Memory B cell (primary cell): ENCODE data around the gene UBL4B.

ENCODE experiments used
- ATAC-seq: fragments of 150-1000 bp; cut with Tn5 transposase; 2 replicates; pipeline ENCODE4 v1.10.0; 2021; ENCODE audit warnings: low read depth, mild to moderate bottlenecking, moderate library complexity
- DNase-seq, 2 donors: peaks; one replicate each; pipeline ENCODE4 v3.0.0; 2022; ENCODE audit warnings: low spot score in 2 of 2
- H3K27ac Mint-ChIP-seq: one replicate; pipeline ENCODE4 v1.8.0; 2022; ENCODE audit warnings: mild to moderate bottlenecking, moderate library complexity, mixed read lengths
- H3K27me3 Mint-ChIP-seq: one replicate; pipeline ENCODE4 v1.8.0; 2022; ENCODE audit warnings: mixed read lengths
- H3K36me3 Mint-ChIP-seq: one replicate; pipeline ENCODE4 v1.8.0; 2022; ENCODE audit warnings: mild to moderate bottlenecking, mixed read lengths
- H3K4me1 Mint-ChIP-seq: one replicate; pipeline ENCODE4 v1.8.0; 2022; ENCODE audit warnings: mixed read lengths
- H3K4me3 Mint-ChIP-seq: one replicate; pipeline ENCODE4 v1.8.0; 2022; ENCODE audit warnings: mild to moderate bottlenecking, moderate library complexity, mixed read lengths
- H3K9me3 Mint-ChIP-seq: one replicate; pipeline ENCODE4 v1.8.0; 2022; ENCODE audit warnings: mixed read lengths

UBL4B gene, protein sequence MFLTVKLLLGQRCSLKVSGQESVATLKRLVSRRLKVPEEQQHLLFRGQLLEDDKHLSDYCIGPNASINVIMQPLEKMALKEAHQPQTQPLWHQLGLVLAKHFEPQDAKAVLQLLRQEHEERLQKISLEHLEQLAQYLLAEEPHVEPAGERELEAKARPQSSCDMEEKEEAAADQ

DNA sequence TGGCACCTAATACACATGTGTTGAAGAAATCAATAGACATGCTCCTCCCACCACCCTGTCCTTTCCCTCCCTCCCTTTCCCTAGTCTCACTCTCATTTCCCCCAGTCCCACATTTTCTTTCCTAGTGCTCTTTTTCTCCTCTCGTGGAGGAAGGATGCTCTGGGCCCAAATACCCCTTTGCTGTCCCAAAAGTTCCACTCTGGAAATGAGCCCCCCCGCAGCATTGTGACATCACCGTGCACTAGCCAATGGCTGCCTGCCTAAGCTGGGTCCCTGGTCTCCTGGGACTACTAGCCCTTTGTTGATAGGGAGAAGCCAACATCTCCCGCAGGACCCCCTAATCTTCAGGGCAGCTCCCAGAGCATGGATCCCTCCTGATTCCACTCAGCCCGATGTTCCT lies at the start of gene UBL4B:
TSS of gene UBL4B (plus strand) at position 301 of the 400 bp plus-strand sequence. CDS start at position 393, 92 bp downstream.
- ATAC-seq (no peak), DNase-seq (no peak)
- H3K4me1 Mint-ChIP-seq = no peaks in the 10 kb centered on the region
- H3K4me3 Mint-ChIP-seq = no peak within 1 kb of the TSS
- H3K27ac Mint-ChIP-seq = no peak within 1 kb of the TSS
- no peaks in the 10 kb centered on the region for H3K36me3 Mint-ChIP-seq
- H3K27me3 Mint-ChIP-seq = peaks cover 32% of the 10 kb centered on the region
- H3K9me3 Mint-ChIP-seq = no peaks in the 10 kb centered on the region

DNA sequence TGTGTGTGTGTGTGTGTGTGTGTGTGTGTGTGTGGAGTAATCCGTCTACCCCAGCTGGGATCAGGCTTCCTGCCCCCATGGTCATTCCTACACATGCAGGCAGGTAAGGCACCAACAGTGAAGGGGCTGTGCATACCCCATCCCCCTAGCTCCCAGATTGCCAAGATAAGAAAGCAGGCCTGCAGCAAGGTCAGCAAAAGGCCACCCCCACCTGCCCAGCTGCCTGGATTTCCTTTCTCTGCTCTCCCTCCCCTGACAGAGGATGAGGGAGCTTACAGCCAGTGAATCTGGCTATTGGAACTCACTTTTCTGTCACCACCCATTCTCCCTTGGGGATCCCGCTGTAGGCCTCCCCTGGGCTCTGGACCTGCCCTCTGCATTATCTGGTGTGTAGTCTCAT lies 49.6 kb upstream of the UBL4B start:
- no peak for ATAC-seq
- Mint-ChIP-seq H3K9me3 (no peaks in the 10 kb centered on the region), H3K27ac (no peak overlapping the region), H3K4me1 (no peaks in the 10 kb centered on the region), H3K4me3 (no peak overlapping the region), H3K27me3 (peaks cover 5% of the 10 kb centered on the region), H3K36me3 (peaks cover 12% of the 10 kb centered on the region)
- DNase-seq = no peak

GRCh38 chr1:110063781-110064180 lies 48.5 kb upstream of the UBL4B start:
- H3K27me3 Mint-ChIP-seq = peaks cover 9% of the 10 kb centered on the region
- ATAC-seq (no peak), DNase-seq (no peak)
- H3K27ac Mint-ChIP-seq = no peak overlapping the region
- H3K9me3 Mint-ChIP-seq = no peaks in the 10 kb centered on the region
- H3K4me3 Mint-ChIP-seq = no peak overlapping the region
- H3K36me3 Mint-ChIP-seq = peaks cover 7% of the 10 kb centered on the region
- peaks cover 5% of the 10 kb centered on the region for H3K4me1 Mint-ChIP-seq

GRCh38 chr1:110064576-110065337 lies 47.5 kb upstream of the UBL4B start:
- Mint-ChIP-seq H3K36me3 (peaks cover 6% of the 10 kb centered on the region), H3K27me3 (peaks cover 9% of the 10 kb centered on the region), H3K4me1 (peaks cover 5% of the 10 kb centered on the region), H3K9me3 (no peaks in the 10 kb centered on the region), H3K27ac (no peak overlapping the region), H3K4me3 (no peak overlapping the region)
- no peak for ATAC-seq
- no peak for DNase-seq

DNA sequence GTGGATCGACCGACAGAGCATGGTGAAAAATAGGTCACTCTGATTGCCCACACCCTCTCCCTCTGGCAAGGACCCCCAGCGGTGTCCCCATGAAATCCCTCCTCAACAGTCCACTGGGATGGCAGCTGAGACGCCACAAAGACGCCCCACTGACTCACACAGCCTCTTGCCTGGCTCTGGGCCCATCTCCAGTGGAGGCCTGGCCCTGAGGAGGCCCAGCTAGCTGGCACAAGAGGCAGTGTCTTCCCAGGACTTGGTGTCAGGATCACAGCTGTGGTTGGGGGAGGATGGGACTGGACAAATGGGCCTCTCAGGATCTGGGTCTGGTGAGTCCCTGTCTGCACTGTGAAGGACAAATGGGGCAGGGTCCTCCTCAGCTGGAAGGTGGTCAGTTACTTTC lies 46.4 kb upstream of the UBL4B start:
- Mint-ChIP-seq H3K4me1 (peaks cover 7% of the 10 kb centered on the region), H3K27me3 (peaks cover 10% of the 10 kb centered on the region), H3K4me3 (no peak overlapping the region), H3K9me3 (no peaks in the 10 kb centered on the region), H3K27ac (no peak overlapping the region), H3K36me3 (peaks cover 5% of the 10 kb centered on the region)
- DNase-seq (no peak), ATAC-seq (no peak)

DNA sequence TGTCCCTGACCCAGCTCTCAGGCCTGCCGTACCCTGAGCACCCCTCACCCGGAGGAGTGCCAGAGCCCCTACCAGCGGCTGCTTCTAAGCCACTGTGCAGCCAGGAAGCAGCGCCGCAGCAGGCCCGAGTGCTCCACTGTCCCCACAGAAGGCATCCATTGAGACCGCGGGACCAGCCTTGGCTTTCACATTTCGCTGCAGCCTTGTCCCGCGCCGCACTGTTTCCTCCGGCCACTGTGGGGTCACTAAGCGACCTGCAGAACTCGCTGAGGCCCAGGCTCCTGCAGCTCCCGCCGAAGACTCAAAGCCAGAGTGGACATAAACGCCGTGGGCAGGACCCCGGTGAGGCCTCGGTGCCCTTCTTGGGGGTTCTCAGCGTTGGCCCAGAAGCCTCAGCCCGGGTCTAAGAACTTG lies 44.8 kb upstream of the UBL4B start:
- H3K27me3 Mint-ChIP-seq = peaks cover 14% of the 10 kb centered on the region
- no peaks in the 10 kb centered on the region for H3K9me3 Mint-ChIP-seq
- DNase-seq (peak in 1 of 2 donors; percentile 28), ATAC-seq (no peak)
- H3K27ac Mint-ChIP-seq = no peak overlapping the region
- no peak overlapping the region for H3K4me3 Mint-ChIP-seq
- H3K4me1 Mint-ChIP-seq = peaks cover 7% of the 10 kb centered on the region
- H3K36me3 Mint-ChIP-seq = no peaks in the 10 kb centered on the region

DNA sequence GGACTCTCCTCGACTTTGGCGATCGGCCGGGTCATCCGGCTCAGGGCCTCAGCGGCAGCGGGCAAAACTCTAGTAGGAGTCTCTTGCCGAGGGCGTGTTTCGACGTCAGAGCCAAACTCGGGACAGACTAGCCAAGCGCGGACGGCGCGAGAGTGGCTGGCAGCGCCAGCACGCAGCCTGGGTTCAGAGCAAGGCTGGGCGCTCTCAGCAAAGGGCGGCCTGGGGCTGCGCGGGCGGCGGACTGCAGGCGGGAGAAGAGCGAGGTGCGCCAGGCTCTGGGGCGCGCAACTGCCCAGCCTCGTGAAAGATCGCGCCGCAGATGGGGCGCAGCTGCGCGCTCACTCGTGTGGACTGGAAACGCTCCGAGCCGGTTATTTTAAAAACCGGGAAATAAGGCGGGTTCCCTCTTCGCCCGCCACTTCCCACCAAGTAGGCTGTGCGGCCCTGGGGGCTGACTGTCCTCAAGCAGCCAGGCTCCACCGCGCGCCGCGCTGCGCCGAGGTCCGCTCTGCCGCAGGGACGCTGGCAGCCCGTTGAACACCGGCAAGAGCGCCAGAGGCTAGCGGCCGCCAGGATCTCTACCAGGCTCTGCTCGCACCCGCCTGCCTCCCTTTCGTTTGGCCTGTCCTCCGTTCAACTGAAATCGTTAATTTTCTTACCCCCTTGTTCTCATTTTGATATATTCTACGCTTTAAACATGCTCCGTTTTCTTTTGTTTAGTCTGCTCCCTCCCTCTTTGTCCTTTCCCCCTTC lies 44.2 kb upstream of the UBL4B start:
- Mint-ChIP-seq H3K27ac (peak overlapping the region; percentile 31), H3K4me3 (peak overlapping the region; percentile 81), H3K9me3 (no peaks in the 10 kb centered on the region), H3K36me3 (no peaks in the 10 kb centered on the region), H3K27me3 (peaks cover 14% of the 10 kb centered on the region), H3K4me1 (peaks cover 7% of the 10 kb centered on the region)
- DNase-seq = peak in 1 of 2 donors; percentile 36
- peak; percentile 16 for ATAC-seq

- no peaks in the 10 kb centered on the region for H3K36me3 Mint-ChIP-seq
- H3K4me1 Mint-ChIP-seq = peaks cover 7% of the 10 kb centered on the region
- peak; percentile 28 to 43 for DNase-seq
- H3K27me3 Mint-ChIP-seq = peaks cover 14% of the 10 kb centered on the region
- ATAC-seq = peak; percentile 53
- H3K4me3 Mint-ChIP-seq = peak overlapping the region; percentile 81
- peak overlapping the region; percentile 31 for H3K27ac Mint-ChIP-seq
- no peaks in the 10 kb centered on the region for H3K9me3 Mint-ChIP-seq
These were observed 43.4 kb upstream of the UBL4B start for GRCh38 chr1:110068646-110069403.

DNA sequence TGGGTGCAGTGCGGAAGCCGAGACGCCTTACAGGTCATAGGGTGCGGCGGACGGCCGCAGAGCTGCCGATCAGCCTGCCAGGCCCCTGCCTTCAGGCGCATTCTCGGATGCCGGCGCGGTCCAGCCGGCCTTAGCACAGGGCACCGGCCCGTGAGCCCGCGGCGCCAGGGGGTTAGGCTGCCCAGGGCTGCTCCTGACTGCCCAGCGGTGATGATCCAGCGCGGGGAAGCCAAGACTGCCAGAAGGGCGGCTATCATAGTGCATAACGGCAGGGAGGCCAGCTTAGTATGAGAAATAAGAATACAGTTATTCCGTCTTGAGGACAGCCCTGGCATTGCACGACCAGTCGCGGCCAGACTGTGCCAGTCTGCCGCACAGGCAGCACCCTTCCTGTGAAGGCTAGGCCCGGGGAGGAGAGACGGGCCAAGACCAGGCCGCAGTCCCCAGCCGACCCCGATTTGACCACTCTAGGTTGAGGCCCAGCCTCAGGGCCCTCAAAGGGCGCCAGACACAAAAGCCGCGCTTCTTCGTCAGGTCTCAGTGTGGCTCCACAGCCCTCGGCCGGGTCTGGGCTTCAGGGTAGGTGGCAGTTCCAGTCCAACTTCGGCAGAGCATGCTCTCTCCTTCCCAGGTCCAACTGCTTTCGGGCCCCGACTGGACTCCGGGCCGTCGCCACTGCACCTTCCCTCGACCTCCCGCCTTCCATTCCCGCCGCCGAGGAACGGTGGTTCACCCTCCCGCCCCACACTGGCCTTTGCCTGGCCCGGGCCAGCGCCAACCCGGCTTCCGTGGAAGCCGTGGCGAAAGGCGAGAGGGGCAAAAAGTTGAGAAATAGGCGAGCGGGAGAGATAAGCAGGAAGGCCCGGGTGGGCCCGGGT lies 42.6 kb upstream of the UBL4B start:
- peak; percentile 37 for ATAC-seq
- no peaks in the 10 kb centered on the region for H3K9me3 Mint-ChIP-seq
- DNase-seq = peak in 1 of 2 donors; percentile 47

DNA sequence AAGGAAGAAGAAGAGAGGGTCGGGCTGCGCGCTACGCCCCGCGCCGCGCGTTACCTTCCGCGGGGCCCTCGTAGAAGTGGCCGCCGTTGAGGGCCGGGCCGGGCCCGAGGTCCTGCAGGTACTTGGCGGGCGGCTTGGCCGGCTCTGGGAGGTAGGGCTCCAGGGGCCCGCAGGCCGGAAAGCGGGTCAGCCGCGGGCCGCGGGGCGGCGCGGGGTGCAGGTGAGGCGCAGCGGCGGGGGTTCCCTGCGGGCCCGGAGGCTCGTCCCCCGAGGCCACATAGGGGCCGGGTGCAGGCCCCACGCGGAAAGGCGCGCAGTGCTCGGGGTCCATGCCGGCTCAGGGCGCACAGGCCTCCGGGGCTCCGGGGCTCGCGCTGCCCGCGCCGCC lies 42.0 kb upstream of the UBL4B start:
- H3K9me3 Mint-ChIP-seq = no peaks in the 10 kb centered on the region
- no peak overlapping the region for H3K27ac Mint-ChIP-seq
- peaks cover 14% of the 10 kb centered on the region for H3K27me3 Mint-ChIP-seq
- DNase-seq (no peak), ATAC-seq (peak; percentile 42)
- H3K36me3 Mint-ChIP-seq = no peaks in the 10 kb centered on the region
- peaks cover 7% of the 10 kb centered on the region for H3K4me1 Mint-ChIP-seq
- peak overlapping the region; percentile 79 for H3K4me3 Mint-ChIP-seq

More for the DNA sequence above, 42.6 kb upstream of the UBL4B start:
- H3K27me3 Mint-ChIP-seq = peaks cover 14% of the 10 kb centered on the region
- no peak overlapping the region for H3K27ac Mint-ChIP-seq
- H3K36me3 Mint-ChIP-seq = no peaks in the 10 kb centered on the region
- H3K4me1 Mint-ChIP-seq = peaks cover 7% of the 10 kb centered on the region
- peak overlapping the region; percentile 79 for H3K4me3 Mint-ChIP-seq

GRCh38 chr1:110070671-110071242 lies 41.5 kb upstream of the UBL4B start, which contains the start of gene ALX3:
TSS of gene ALX3 (minus strand) at chr1:110070672. CDS start at chr1:110070612, 60 bp downstream.
- no peaks in the 10 kb centered on the region for H3K36me3 Mint-ChIP-seq
- H3K27ac Mint-ChIP-seq = no peak within 1 kb of the TSS
- H3K27me3 Mint-ChIP-seq = peaks cover 16% of the 10 kb centered on the region
- peak within 1 kb of the TSS; percentile 79 for H3K4me3 Mint-ChIP-seq
- ATAC-seq = no peak
- no peak for DNase-seq
- H3K9me3 Mint-ChIP-seq = no peaks in the 10 kb centered on the region
- peaks cover 7% of the 10 kb centered on the region for H3K4me1 Mint-ChIP-seq

GRCh38 chr1:110074166-110074565 lies 38.1 kb upstream of the UBL4B start:
- Mint-ChIP-seq H3K9me3 (no peaks in the 10 kb centered on the region), H3K27ac (no peak overlapping the region), H3K36me3 (no peaks in the 10 kb centered on the region), H3K27me3 (peaks cover 19% of the 10 kb centered on the region), H3K4me1 (peaks cover 2% of the 10 kb centered on the region), H3K4me3 (no peak overlapping the region)
- no peak for DNase-seq
- ATAC-seq = no peak
